Esophagus muscularis mucosa (tissue), 4 donors: ENCODE measurements around the gene TRIM33.

Source experiments
- CTCF ChIP-seq, 3 experiments: fragments of 200-600 bp in 2 of 3; fragments of 450-650 bp in 1 of 3; sonication (generic) in 2 of 3; IDR thresholded peaks; one replicate each; pipeline ENCODE4 v1.5.1; 2017 to 2019; ENCODE audit warnings: antibody characterized with exemption in 3 of 3, mild to moderate bottlenecking in 2 of 3, moderate library complexity in 1 of 3
- EP300 ChIP-seq: sonication (generic); formaldehyde crosslinking; IDR thresholded peaks from one replicate; pipeline ENCODE4 v1.6.1; 2017; ENCODE audit warnings: antibody characterized with exemption
- POLR2A ChIP-seq: fragments of 450-650 bp; IDR thresholded peaks from one replicate; pipeline ENCODE4 v1.6.1; 2017; ENCODE audit warnings: antibody characterized with exemption, moderate library complexity, mild to moderate bottlenecking, low read depth
- POLR2AphosphoS5 ChIP-seq, 2 donors: sonication (generic); formaldehyde crosslinking; IDR thresholded peaks; one replicate each; pipeline ENCODE4 v1.6.1; 2017; ENCODE audit warnings: antibody characterized with exemption in 2 of 2

DNA sequence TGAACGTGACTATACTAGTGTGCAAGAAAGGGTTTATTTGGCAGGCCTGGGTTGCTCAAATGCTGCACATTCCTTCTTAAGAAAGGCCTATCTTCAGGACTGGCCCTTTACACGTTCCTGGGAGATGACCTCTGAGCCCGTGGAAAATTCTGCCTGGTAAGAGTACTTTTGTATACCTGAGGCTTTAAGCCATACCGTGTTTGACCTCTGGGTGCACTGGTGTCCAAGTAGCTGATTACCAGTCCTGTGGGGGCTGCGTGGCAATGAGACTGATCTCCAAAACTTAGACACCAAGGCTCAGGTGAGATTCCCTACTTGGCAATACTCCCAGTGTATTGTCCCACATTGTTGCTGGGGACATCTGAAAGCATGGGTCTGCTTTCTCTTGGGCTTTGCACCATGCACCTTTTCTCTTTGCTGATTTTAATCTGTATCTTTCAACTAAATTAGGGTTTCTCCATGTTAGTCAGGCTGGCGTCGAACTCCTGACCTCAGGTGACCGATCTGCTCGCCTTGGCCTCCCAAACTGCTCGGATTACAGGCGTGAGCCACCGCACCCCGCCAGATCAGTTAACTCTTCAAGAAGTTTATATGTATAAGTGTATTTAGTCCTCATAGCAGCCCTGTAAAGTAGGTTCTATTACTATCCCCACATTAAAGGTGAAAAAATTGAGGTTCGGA, 44.5 kb downstream of the TRIM33 start:
- TF ChIP-seq CTCF (IDR thresholded peaks at IDR 0.05): no peak
- no peak for TF ChIP-seq POLR2A
- no peak for TF ChIP-seq POLR2AphosphoS5 (IDR thresholded peaks at IDR 0.05)
- TF ChIP-seq EP300: no peak
